Gastrocnemius medialis (tissue), 4 donors: ENCODE results near the gene ARHGAP8.

ENCODE experiments used
- POLR2A ChIP-seq, 2 donors: fragments of 450-650 bp; IDR thresholded peaks; one replicate each; pipeline ENCODE4 v1.6.1; 2017; ENCODE audit warnings: antibody characterized with exemption in 2 of 2, mild to moderate bottlenecking in 2 of 2, moderate library complexity in 2 of 2
- TF ChIP-seq, protein P1 (sequence below), 5 experiments: fragments of 450-650 bp in 3 of 5; fragments of 200-600 bp in 2 of 5; sonication (generic) in 2 of 5; IDR thresholded peaks in 4 of 5; conservative IDR thresholded peaks in 1 of 5; 1 replicate in 4 of 5; 2 replicates in 1 of 5; pipeline ENCODE4 v1.5.1; 2016 to 2019; ENCODE audit warnings: antibody characterized with exemption in 5 of 5, mild to moderate bottlenecking in 3 of 5, moderate library complexity in 3 of 5

DNA sequence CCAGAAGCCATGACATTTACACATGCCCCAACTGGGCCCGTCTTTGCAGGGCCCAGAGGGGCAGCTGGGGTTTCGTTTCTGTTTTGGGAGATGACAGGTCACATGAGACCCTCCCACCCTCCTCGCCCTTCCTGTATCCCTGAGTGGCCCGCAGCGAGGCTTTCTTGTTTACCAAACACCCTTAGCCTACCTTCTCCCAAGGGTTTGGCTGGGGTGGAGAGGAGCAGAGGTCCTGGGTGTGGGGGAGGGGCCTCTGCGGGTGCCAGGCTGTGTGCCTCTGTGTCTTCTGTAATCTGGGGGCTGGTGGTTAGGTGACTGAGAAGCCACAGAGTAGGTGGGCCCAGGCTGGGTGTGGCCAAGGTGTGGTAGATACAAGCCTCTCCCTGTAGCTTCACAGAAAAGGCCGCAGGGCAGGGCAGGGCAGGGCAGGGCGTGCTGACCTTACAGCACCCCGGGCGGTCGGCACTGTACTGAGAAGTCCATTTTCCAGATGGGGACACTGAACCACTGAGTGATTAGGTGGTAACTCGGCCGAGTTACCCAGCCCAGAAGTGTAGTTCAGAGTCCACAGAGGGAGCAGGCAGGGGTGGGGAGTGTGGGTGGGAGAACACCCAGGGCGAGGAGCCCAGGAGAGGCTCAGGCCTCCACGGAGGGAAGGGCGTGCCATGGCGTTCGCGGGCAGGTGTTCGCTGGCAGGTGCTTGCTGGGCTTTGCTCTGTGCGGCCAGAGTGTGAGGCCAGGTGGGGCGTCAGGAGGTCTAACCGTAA, 41.7 kb upstream of the ARHGAP8 start:
- TF ChIP-seq, protein P1, sequence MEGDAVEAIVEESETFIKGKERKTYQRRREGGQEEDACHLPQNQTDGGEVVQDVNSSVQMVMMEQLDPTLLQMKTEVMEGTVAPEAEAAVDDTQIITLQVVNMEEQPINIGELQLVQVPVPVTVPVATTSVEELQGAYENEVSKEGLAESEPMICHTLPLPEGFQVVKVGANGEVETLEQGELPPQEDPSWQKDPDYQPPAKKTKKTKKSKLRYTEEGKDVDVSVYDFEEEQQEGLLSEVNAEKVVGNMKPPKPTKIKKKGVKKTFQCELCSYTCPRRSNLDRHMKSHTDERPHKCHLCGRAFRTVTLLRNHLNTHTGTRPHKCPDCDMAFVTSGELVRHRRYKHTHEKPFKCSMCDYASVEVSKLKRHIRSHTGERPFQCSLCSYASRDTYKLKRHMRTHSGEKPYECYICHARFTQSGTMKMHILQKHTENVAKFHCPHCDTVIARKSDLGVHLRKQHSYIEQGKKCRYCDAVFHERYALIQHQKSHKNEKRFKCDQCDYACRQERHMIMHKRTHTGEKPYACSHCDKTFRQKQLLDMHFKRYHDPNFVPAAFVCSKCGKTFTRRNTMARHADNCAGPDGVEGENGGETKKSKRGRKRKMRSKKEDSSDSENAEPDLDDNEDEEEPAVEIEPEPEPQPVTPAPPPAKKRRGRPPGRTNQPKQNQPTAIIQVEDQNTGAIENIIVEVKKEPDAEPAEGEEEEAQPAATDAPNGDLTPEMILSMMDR (IDR thresholded peaks at IDR 0.05 in 4 of 5, conservative IDR thresholded peaks at IDR 0.05 in 1 of 5), result no peak
- no peak for TF ChIP-seq POLR2A (IDR thresholded peaks at IDR 0.05)
